Activated CD8-positive, alpha-beta memory T cell treated with anti-CD3 and anti-CD28 coated beads for 48 hours (primary cell): Measurements from ENCODE around the gene HOXC13.

ENCODE experiments used
- DNase-seq, 3 experiments: peaks; one replicate each; pipeline ENCODE4 v3.0.0-alpha.2; 2020; ENCODE audit warnings: low read depth in 2 of 3, low spot score in 2 of 3

The HOXC13 gene, protein sequence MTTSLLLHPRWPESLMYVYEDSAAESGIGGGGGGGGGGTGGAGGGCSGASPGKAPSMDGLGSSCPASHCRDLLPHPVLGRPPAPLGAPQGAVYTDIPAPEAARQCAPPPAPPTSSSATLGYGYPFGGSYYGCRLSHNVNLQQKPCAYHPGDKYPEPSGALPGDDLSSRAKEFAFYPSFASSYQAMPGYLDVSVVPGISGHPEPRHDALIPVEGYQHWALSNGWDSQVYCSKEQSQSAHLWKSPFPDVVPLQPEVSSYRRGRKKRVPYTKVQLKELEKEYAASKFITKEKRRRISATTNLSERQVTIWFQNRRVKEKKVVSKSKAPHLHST

DNA sequence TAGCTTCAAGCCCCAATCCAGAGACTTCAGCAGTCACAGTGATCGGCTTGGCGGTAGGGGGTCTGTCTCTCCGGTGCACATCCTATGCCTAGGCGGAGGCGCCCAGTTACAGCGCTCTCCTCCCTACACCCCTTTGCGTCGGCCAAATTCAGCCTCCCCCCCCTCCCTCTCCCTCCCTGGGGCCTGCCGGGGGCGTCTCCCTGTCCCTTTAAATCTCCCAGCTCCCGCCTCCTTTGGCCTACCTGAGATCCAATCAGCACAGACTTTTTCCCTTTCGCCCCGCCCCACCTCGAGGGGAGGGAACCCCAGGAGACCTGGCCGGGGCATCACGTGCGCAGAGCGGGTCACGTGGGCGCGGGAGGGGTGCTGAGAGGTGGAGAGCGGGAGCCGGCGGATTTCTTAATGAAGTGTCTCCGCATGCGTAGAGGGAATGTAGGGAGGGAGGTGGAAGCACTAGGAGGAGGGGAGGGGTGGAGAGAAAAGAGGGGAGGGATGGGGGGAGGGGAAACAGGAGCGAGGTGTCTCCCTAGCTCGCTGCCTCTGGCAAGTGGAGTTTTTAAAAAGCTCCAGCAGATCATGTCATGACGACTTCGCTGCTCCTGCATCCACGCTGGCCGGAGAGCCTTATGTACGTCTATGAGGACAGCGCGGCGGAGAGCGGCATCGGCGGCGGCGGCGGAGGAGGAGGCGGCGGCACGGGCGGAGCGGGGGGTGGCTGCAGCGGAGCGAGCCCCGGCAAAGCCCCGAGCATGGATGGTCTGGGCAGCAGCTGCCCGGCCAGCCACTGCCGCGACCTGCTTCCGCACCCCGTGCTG lies at the start of gene HOXC13:
TSS of gene HOXC13 (plus strand) at position 506 of the 815 bp plus-strand sequence. CDS start at position 582, 76 bp downstream.
- peak in 1 of 3 experiments; percentile 14 for DNase-seq

DNA sequence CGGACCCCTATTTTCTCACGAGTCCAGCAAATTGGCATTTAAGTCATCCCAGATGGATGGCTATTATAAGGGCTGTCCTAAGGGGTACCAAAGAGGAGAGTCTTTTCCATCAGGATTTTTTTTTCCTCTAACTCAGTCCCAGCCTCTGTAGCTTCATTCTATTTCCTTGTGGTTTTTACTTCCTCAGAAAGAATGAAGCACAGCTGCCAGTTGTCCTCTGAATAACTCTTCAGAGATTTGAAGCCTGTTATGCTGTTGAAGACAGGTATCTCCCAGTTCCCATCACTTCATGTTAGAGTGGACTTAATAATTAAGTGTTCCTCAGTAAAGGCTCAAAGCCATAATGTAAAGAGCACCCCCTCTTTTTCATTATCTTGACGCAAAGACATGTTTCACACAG lies 48.5 kb upstream of the HOXC13 start:
- no peak for DNase-seq

DNA sequence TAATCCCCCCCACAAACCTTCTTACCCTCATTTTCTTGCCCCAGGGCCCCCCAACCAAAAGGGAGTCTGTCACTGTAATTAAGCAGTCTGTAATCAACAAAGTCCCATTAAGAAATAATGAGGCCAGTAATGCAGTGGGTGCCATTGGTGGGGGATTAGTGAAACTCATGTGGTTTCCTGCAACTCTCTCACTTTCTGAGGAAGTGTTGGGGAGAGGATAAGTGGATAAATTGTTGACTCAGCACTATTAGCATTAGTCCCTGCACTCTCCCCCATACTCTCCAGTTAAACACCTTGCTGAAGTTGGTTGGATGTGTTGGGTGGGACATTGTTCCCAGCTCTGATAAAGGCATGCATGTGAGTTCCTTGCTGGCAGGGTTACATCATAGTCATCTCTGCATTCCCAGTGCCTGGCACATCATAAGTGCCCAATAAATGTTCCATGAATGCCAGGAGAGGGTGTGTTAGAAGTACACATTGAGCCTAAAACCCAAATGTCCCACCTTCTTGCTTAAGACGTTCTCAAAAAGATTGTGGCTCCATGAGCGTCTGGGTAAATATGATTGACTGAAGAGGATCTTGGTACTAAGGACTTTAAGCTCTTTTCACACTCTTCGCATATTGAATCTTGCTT lies 45.8 kb upstream of the HOXC13 start:
- no peak for DNase-seq

DNA sequence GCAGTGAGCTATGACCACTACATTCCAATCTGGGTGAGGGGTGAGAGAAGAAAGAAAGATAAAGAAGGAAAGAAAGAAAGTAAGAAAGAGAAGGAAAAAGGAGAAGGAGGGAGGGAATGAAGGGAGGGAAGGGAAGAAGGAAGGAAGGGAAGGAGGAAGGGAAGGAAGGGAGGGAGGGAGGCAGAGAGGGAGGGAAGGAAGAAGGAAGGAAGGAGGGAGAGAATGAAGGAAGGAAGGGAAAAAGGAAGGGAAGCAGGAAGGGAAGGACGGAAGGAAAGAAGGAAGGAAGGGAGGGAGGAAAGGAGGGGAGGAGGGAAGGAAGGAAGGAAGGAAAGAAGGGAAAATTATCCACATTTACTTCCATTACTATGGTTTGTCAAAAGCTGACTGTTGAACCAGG lies 39.4 kb upstream of the HOXC13 start:
- DNase-seq: no peak

DNA sequence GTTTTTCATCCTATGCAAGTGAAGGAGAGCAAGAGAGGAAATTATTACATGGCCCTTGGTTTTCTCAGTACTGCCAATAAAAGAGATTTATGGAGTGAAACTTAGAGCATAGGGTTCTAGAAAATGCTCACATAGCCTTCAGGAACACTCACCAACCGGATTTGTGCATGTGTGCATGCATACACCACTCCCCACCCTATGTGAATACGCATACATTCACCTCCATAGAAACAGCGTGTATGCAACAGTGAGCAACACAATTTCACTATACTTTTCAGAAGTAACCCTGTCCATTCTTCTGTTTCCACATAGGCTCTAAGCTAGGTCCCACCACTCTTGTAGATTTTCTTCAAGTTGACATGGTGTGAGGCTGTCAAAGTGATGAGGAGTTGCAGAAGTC lies 31.5 kb upstream of the HOXC13 start:
- DNase-seq: no peak

DNA sequence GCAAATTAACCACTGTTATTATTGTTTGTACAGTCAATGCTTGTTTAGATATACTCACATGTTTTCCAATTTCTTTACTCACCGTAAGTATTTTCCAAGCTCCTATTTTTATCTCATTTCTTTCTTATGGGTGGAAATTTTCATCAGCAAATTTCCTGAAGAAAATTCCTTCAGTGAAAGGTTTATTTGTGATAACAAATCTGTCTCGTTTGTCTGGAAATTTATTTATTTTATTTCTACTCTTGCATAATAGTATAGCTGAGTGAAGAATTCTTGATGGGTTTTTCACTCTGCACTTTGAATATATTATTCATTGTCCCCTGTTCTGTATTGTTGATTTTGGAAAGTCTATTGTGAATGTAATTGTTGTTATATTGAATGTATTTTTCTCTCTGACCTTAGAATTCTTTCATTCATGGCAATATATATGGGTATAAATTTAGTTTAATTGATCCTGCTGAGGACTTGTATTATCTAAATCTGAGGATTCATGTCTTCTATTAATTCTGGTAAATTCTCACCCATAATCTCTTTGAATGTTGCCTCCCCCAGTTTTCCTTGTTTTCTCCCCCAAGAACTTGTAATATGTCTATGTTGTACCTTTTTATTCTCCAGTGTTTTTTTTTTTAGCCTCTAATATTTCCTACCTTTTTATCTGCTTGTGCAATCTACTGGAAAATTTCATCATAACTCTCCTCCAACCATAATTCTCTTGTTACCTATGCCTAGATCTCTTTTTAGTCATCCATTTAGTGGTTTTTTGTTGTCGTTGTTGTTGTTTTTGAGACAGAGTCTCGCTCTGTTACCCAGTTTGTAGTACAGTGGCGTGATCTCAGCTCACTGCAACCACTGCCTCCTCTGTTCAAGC lies 21.6 kb upstream of the HOXC13 start:
- no peak for DNase-seq

DNA sequence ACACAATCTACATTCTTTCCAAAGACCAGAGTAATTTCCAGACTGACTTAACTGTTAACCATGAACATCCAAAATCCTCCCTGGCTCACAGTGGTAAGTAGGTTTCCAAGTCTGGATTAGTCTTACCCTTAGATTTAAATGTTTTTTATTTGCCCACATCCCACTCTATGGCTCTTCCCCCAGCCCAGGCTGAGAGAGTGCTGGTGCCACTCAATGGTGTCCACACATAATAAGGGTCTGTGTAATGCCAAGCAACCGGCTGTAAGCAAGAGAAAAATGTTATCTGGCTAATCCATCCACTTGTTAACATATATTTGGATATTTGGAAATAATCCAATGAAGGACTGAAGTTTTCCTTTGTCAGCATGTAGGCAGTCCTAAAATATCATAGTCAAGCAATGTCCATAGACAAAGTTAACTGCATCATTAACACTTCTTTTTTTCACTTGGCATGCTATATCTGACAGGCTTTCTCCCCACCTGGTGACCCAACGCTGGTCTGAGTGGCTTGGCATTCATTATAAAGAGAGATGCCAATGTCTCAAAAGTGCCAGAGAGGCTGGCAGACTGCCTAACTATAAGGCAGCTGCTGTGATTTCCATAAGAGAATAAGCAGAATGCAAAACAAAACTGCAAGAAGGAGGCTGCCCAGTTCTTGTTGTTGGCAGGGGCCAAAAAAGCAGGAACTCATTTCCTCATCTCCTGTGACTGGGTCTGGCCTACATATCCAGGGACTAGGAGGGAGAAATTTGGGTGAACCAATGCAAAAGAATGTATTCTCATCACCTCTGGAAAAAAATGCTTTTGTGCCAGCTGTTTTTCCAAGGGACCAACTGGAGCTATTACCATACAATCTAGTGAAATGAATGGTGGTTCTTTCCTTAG lies 13.9 kb upstream of the HOXC13 start:
- DNase-seq: no peak

DNA sequence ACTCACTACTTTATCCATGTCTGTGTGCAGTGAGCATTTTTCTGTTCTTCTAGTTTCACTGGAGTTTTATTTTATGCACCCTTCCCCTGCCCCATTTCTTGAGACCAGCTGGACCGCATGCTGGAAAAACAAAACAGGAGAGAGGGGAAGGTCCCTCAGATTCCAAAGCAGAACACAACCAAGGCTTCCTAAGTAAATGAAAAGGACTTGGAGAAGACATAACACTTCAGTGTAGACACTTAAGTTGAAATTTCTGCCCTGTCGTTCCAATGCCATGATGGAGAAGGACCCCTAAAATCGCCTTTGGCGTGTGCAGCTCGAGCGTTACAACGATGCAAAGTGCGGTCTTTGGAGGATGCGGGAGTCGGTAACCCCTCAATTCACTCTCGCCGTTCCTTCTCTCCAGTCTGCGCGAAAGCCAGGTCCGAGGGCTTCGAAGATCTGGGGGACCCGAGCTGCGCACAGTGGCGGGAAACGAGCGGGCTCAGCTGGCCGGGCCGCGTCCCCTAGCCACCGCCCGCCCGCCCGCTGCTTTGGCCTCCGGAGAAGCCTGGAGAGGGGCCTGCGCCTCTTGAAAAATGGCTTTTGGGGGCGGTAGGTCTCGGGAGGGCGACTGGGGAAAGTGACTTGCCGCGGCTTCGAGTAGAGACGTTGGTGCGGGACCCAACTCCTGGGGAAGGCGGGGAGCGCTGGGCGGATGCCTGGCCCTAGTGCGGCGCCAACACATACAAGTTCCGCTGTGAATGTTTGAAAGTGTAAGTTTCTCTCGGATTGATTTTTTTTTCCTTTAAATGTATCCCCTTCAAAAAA lies 11.2 kb upstream of the HOXC13 start:
- no peak for DNase-seq

DNA sequence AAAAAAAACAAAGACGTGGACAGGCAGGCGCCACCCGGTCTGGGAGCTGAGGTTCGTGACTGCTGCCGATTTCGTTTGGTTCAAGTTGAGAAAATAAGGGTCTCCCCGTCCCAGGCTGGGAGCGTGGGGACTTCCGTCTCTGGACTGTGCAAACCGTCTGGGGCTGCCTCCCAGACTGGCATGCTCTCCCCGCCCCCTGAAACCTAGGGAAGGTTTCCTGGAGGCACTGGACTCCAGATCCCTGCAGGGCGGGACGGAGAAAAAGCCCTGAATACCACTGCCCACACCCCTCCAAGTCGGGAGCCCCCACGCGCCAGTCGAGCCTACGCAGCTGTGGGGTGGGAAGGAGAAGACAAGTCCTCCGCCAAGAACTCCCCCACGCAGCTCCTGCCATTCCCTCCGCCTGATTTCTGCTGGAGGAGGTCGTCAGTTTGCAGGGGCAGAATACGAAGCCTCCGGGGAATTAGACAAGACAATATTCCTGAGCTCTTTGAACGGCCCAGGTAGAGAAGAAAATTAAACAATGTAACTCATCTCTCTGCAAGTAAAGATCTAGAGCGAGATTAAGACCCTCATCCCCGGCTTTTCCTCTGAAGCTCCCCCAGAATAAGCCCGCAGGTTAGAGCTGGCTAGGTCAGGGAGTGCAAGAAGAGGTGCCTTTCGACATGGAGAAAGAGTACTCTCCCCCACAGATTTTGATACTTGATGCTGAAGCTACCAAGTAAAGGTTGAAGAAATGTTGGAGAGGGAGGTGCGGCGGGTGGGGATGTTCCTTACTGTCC lies 10.4 kb upstream of the HOXC13 start:
- no peak for DNase-seq

DNA sequence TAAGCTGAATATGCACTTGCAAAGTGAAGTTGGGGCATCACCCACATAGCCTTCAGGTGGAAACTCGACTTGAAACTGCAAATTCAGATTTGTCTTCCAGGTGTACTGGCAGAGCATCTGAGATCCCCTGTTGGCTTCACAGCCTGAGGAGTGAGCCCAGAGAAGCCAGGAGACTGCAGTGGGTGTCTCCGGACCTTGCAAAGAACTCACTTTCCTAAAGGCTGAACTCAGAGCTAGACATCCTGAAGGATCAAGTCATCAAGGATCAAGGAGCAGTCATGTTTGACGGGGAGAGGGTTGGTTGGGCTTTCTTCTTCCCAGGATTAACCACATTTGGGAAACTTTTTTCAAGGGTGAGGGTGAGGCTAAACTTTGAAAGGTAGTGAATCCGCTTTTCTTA lies 9.1 kb upstream of the HOXC13 start:
- DNase-seq: no peak

DNA sequence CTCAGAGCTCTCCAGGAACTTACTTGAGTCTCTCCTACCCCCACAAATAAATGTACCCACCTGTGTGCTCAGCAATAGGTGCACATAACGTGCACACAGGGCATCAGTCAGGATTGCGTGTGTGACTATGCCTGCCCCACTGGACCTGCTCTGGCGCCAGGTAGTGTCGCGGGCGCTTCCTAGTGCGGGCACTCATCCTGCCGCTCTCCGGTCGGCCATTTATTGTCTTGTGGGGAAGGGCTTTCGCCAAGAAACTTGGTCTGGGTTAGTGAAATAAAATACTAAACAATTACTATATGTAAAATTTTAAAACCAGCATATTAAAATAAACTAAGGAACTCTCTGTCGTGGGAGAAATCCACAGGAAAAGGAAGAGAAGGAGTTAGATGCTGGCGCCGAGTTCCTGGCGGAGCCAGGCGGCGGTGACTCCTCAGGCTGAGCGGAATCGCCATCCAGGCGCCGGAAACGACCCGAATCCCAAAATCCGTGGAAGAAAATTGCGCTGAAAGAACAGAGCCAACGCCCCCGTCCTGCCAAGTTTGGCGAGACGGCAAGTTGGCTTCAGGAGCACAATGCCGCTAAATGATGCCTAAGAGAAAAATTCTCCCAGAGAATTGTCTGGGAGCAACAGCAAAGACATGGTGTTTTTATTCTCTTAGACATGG lies 7.9 kb upstream of the HOXC13 start:
- DNase-seq: no peak

DNA sequence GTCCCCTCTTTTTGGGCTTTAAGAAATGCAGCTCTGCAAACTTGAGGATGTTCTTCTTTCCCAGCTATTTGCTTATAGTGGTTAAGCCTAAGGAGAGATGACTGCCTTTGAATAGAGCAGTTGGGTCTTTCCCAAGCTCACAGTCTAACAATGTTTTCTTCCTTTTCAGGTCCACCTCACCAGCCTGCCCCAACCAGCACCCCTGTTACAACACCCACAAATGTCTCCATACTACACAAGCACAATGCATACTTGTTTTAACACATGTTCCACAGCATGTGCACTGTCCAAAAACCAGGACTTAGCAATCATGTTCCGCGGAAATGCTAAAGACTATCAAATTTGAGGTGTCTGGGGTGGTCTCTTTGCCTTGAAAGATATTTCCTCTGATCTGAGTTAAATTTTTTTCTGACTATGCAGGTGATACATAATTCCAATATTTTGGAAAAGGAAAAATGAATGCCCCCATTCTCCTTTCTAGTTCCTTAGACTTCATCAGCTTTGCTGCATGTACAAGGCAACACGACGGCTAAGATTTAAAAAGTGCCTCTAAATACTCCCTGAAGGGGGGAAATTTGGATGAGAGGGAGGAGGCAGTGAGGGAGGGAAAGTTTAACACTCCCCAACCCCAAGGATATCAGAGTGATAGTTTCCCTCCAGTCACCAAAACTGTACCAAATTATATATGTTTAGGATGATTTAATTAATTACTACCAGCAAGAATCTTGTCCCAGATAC lies 6.6 kb upstream of the HOXC13 start:
- no peak for DNase-seq

DNA sequence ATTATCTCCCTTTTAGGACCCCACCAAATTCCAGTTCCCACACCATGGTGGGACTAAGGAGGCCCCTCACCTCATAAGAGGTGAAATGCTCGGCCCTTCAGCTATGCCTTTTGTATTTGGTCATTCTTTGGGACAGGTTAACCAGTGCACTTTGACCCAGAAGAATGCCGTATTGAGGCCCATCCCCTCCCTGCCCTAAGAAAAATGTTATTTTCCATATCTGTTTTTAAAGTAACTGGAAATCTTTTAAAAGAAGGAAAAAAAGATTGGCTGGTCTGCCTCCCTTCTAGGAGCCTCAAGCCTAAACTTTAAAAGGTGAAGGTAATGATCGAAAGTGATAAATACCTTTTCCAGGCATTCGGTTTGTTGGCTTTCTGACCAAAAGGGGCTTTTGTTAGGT lies 5.7 kb upstream of the HOXC13 start:
- no peak for DNase-seq

DNA sequence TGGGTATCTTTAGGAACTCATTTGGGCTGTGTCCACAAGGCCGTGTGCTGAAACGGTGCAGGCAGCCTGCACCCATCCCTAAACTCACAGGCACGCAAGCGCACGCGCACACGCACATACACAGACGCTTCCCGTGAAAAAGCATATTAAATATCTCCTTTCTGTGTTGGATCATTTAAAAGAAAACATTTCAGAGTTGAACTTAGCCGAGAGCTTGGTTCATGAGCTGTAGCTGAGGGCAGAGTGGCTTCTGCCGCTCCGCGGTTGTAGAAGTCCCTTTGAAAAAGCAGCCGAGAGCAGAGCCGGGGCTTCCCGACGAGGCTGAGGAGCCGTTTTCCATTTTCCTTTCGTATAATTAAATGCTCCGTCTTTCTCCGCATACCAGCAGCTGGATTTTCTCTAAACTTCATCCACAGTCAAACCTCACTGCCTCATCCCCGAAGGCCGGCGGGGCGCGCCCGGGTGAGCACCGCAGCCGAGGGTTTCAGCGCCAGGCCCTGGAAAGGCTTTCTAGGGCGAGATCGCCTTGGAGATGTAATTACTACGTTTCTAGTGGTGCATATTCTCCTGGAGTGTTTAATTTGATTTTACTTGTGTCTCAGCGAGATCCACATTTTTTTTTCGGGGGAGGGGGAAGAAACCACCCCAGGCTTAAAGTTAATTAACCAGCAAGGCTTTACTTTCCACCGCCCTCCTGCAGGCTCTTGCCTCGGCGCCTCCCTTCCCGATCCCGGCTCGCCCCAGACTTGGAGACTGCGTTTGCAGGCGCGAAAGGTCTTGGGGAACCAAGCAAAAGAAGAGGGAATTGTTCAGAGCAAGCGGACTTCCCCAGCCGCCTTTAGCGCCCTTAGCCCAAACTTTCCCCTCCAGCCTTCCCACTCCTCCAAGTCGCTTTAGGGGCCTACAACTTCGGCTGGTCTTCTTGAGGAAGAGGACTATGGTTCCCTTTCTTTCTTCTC lies 3.0 kb upstream of the HOXC13 start:
- no peak for DNase-seq

DNA sequence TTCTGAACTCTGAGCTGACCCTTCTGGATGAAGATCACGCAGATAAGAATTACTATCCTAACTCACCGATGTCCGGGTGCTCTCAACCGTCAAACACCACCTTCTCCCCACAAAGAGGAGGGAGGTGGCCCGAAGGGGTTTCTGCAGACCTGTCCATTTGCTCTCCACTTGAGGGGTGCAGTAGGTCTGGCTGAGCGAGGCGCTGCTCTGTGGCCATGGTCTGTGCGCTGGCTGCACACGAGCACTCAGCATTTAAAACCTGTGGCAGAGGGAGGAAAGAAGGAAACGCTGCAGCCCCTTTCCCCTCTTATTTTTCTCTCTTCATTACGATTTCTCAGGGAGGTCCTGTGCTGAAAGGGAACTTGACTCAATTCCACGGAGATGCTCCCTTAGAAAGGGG lies 1.5 kb upstream of the HOXC13 start:
- DNase-seq: no peak
